GM21576 (cell line): ENCODE measurements around the gene NRARP.
"Not testable (repeated sequence)": the region's sequence is repeated elsewhere in the genome, so short reads cannot be mapped to it uniquely, and the experiment has no call there.

Experiments used
- ATAC-seq: cut with Tn5 transposase; IDR thresholded peaks from one replicate; pipeline ENCODE4 v1.9.1; 2021; ENCODE audit warnings: mild to moderate bottlenecking, moderate library complexity; ENCODE audit not compliant: unreplicated experiment

NRARP gene

GRCh38 chr9:137265496-137266161, 36.4 kb downstream of the NRARP start:
- ATAC-seq = no peak

GRCh38 chr9:137264067-137264466, 38.0 kb downstream of the NRARP start:
- ATAC-seq = no peak

- ATAC-seq = no peak
These were observed 38.6 kb downstream of the NRARP start for GRCh38 chr9:137263506-137263905.

GRCh38 chr9:137262909-137263285, 39.2 kb downstream of the NRARP start:
- no peak for ATAC-seq

GRCh38 chr9:137262173-137262908, 39.7 kb downstream of the NRARP start:
- ATAC-seq = not testable (repeated sequence)

- ATAC-seq = no peak
These were observed 45.2 kb downstream of the NRARP start for GRCh38 chr9:137256856-137257255.

- ATAC-seq = no peak
These were observed 45.7 kb downstream of the NRARP start for GRCh38 chr9:137256362-137256761.

GRCh38 chr9:137255448-137256114, 46.5 kb downstream of the NRARP start:
- no peak for ATAC-seq

- peak; percentile 65 for ATAC-seq
These were observed 47.2 kb downstream of the NRARP start, which contains the start of gene NELFB for GRCh38 chr9:137254624-137255447. TSS of gene NELFB (plus strand) at chr9:137255327.

- ATAC-seq = no peak
These were observed 48.1 kb downstream of the NRARP start for GRCh38 chr9:137253717-137254623.

- no peak for ATAC-seq
These were observed 49.2 kb downstream of the NRARP start for GRCh38 chr9:137252555-137253506.

- no peak for ATAC-seq
These were observed 50.4 kb downstream of the NRARP start for GRCh38 chr9:137251490-137252268.

- ATAC-seq = no peak
These were observed 50.9 kb downstream of the NRARP start, which contains the start of gene STPG3 for GRCh38 chr9:137251194-137251461. TSS of gene STPG3 (plus strand) at chr9:137251286. CDS start at chr9:137251287, 1 bp downstream.

- ATAC-seq = no peak
These were observed 51.5 kb downstream of the NRARP start for GRCh38 chr9:137250329-137251193.
